ENCODE results near the gene PCP4.

Gene PCP4

GRCh38 chr21:39867198-39867650, at the start of gene PCP4:
Gene PCP4 (plus strand): TSS chr21:39867438. CDS start chr21:39867502, 64 bp downstream.
- H3K4me3 ChIP-seq (replicated peaks; ENCODE audit: low read depth, low read length), result no peak within 1 kb of the TSS
- TF ChIP-seq, protein P1, sequence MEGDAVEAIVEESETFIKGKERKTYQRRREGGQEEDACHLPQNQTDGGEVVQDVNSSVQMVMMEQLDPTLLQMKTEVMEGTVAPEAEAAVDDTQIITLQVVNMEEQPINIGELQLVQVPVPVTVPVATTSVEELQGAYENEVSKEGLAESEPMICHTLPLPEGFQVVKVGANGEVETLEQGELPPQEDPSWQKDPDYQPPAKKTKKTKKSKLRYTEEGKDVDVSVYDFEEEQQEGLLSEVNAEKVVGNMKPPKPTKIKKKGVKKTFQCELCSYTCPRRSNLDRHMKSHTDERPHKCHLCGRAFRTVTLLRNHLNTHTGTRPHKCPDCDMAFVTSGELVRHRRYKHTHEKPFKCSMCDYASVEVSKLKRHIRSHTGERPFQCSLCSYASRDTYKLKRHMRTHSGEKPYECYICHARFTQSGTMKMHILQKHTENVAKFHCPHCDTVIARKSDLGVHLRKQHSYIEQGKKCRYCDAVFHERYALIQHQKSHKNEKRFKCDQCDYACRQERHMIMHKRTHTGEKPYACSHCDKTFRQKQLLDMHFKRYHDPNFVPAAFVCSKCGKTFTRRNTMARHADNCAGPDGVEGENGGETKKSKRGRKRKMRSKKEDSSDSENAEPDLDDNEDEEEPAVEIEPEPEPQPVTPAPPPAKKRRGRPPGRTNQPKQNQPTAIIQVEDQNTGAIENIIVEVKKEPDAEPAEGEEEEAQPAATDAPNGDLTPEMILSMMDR (IDR thresholded peaks at IDR 0.05; ENCODE audit: insufficient read depth, low read length, poor library complexity, severe bottlenecking), result peak; percentile 58

DNA sequence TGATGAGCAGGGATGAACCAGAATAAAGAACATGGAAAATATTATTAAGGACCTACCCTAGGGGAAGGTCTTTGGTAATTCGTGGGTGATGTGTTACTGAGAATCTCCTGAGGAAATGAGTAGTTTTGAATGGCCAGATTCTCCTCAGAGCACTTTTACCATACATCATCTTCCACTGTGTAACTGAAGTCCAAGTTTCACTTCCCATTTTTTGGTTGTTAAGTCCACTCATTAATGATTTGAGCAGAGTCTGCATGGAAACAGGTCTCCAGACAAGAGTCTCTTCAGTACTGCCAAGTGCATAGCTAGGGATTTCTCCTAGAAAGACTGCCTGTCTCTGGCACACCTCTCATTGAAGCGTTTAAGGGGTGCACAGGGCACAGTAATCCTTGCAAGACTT, 48.7 kb upstream of the PCP4 start:
- Histone ChIP-seq H3K27me3 (replicated peaks; ENCODE audit: control insufficient read depth, insufficient read depth, low read length) (no peaks in the 10 kb centered on the region), H3K36me3 (ENCODE audit: control insufficient read depth, insufficient read depth, low read length) (no peaks in the 10 kb centered on the region), H3K4me3 (replicated peaks; ENCODE audit: low read depth, low read length) (no peak overlapping the region)
- DNase-seq (ENCODE audit: extremely low read depth, insufficient read length), result no peak
- TF ChIP-seq, protein P1 (IDR thresholded peaks at IDR 0.05; ENCODE audit: insufficient read depth, low read length, poor library complexity, severe bottlenecking), result no peak

More at GRCh38 chr21:39867198-39867650, at the start of gene PCP4:
- DNase-seq (ENCODE audit: extremely low read depth, insufficient read length), result no peak
- no peaks in the 10 kb centered on the region for H3K27me3 ChIP-seq (replicated peaks; ENCODE audit: control insufficient read depth, insufficient read depth, low read length)
- H3K36me3 ChIP-seq (ENCODE audit: control insufficient read depth, insufficient read depth, low read length), result no peaks in the 10 kb centered on the region

- no peaks in the 10 kb centered on the region for H3K27me3 ChIP-seq (replicated peaks; ENCODE audit: control insufficient read depth, insufficient read depth, low read length)
- DNase-seq (ENCODE audit: extremely low read depth, insufficient read length), result no peak
- H3K4me3 ChIP-seq (replicated peaks; ENCODE audit: low read depth, low read length), result no peak overlapping the region
- TF ChIP-seq, protein P1 (IDR thresholded peaks at IDR 0.05; ENCODE audit: insufficient read depth, low read length, poor library complexity, severe bottlenecking), result no peak
- no peaks in the 10 kb centered on the region for H3K36me3 ChIP-seq (ENCODE audit: control insufficient read depth, insufficient read depth, low read length)
Measured at GRCh38 chr21:39822042-39822441, 45.2 kb upstream of the PCP4 start.

DNA sequence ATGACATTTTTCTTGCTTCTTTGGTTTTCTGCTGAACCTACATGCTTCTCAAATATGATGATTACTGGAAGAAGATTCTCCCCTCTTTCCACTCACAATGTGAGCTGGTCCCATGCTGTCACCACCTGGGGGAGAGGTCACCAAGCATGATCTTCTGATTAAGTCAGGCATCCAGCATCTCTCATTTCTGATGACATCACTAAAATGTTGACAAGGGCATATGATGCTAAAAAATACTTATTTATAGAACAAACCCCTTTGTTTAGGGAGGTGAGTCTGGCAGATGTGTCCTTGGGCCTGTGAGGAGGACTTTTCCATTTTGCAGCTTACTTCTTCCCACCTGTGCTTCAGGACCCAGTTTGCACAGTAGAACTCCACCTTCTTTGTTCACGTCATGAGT, 42.0 kb upstream of the PCP4 start:
- Histone ChIP-seq H3K36me3 (ENCODE audit: control insufficient read depth, insufficient read depth, low read length) (no peaks in the 10 kb centered on the region), H3K4me3 (replicated peaks; ENCODE audit: low read depth, low read length) (no peak overlapping the region), H3K27me3 (replicated peaks; ENCODE audit: control insufficient read depth, insufficient read depth, low read length) (no peaks in the 10 kb centered on the region)
- no peak for DNase-seq (ENCODE audit: extremely low read depth, insufficient read length)
- TF ChIP-seq, protein P1 (IDR thresholded peaks at IDR 0.05; ENCODE audit: insufficient read depth, low read length, poor library complexity, severe bottlenecking), result no peak

DNA sequence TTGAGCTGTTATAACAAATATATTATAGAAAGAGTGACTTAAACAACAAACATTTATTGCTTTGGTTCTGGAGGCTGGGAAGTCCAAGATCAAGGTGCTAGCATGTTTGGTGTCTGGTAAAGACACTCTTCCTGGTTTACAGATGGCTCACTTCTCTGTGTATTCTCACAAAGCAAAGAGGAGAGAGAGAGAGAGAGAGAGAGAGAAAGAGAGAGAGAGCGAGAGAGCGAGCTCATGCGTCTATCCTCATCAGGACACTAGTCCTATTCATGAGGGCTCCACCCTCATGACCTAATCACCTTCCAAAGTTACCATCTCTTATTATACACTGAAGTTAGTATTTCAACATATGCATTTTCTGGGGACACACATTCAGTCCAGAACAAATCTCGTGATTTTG, 32.7 kb upstream of the PCP4 start:
- no peak for DNase-seq (ENCODE audit: extremely low read depth, insufficient read length)
- TF ChIP-seq, protein P1 (IDR thresholded peaks at IDR 0.05; ENCODE audit: insufficient read depth, low read length, poor library complexity, severe bottlenecking), result no peak
- Histone ChIP-seq H3K27me3 (replicated peaks; ENCODE audit: control insufficient read depth, insufficient read depth, low read length) (no peaks in the 10 kb centered on the region), H3K36me3 (ENCODE audit: control insufficient read depth, insufficient read depth, low read length) (no peaks in the 10 kb centered on the region), H3K4me3 (replicated peaks; ENCODE audit: low read depth, low read length) (no peak overlapping the region)

DNA sequence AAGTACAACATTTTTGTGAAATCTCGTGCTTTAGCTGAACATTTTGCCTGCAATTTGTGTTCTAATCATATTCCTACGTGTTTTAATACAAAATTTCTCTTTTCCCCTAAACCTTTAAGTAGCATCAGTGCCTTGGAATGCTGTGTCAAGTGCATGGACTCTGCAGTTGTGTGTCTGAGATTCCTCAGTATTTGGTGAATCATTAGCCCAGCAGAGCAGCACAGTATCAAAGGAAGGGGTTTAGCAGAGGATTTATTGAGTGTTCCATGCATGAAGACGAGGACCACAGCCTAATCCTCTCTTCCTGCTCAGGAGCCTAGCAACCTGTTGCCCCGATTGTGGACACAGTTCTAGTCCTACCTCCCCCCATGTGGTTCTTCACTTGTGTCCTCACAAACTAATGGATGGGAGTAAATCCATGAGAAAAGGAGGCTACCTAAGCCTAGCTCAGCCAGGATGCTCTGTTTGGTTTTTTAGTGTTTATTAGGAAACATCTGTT, 29.3 kb upstream of the PCP4 start:
- TF ChIP-seq, protein P1 (IDR thresholded peaks at IDR 0.05; ENCODE audit: insufficient read depth, low read length, poor library complexity, severe bottlenecking), result no peak
- no peaks in the 10 kb centered on the region for H3K36me3 ChIP-seq (ENCODE audit: control insufficient read depth, insufficient read depth, low read length)
- no peak for DNase-seq (ENCODE audit: extremely low read depth, insufficient read length)
- no peaks in the 10 kb centered on the region for H3K27me3 ChIP-seq (replicated peaks; ENCODE audit: control insufficient read depth, insufficient read depth, low read length)
- no peak overlapping the region for H3K4me3 ChIP-seq (replicated peaks; ENCODE audit: low read depth, low read length)

Measured in GM06990 (cell line).